Stimulated activated CD4-positive, alpha-beta T cell treated with anti-CD3 and anti-CD28 coated beads, Interleukin-12 subunit alpha, Interleukin-12 subunit beta, amount 100 ng/mL, for 48 hours (primary cell): ENCODE data around the gene LIN28B.
"Not testable (repeated sequence)": the region's sequence is repeated elsewhere in the genome, so short reads cannot be mapped to it uniquely, and the experiment has no call there.

Experiments
- DNase-seq, 3 donors: peaks; one replicate each; pipeline ENCODE4 v3.0.0-alpha.2; 2020; ENCODE audit warnings: low read depth in 2 of 3, low spot score in 1 of 3

LIN28B gene

GRCh38 chr6:105005451-105005850 lies 48.5 kb downstream of the LIN28B start:
- DNase-seq, result no peak

- DNase-seq, result not testable (repeated sequence)
Measured at GRCh38 chr6:105013459-105013858, 56.6 kb downstream of the LIN28B start.

DNA sequence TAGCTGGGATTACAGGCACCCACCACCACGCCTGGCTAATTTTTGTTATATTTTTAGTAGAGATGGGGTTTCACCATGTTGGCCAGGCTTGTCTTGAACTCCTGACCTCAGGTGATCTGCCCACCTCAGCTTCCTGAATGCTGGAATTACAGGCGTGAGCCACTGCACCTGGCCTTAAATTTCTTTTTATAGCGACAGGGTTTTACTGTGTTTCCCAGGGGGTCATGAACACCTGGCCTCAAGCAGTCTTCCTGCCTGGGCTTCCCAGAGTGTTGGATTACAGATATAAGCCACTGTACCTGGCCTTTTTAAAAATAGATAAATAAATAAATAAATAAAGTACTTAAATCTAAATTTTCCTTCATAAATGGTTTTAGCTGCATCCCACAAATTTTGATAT lies 57.5 kb downstream of the LIN28B start:
- no peak for DNase-seq

DNA sequence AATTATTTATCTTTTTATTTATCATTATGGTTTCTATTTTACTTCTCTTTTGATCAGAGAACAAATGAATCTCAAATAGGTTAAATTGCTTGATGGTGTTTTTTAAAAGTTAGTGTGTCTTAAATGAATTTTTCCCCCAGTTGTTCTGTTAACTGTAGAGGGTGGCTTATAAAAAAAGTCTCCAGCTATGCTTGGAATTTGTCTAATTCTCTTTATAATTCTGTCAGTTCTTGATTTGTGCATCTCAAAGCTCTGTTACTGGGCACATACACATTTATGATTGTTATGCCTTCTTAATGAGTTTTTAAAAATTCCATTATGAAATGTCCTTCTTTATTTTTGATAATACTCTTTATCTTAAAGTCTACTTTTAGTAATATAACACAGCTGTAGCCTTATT lies 58.0 kb downstream of the LIN28B start:
- no peak for DNase-seq

DNA sequence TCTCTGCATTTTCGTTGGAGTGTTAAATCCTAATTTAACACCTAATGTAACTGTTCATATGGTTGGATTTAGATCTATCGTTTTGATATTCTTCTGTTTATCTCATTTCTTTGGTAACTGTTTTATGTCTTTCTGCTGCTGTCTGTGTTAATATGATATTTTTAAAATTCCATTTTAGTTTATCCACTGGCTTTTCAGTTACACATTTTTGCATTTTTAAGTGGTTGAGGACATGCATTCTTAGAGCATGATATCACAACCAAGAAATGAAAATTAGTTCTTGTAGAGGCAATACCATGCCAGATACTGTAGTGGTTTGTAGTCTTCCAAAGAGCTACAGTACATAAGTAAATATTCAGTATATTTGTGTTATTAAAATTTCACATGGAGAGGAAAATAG lies 58.6 kb downstream of the LIN28B start:
- DNase-seq, result no peak

DNA sequence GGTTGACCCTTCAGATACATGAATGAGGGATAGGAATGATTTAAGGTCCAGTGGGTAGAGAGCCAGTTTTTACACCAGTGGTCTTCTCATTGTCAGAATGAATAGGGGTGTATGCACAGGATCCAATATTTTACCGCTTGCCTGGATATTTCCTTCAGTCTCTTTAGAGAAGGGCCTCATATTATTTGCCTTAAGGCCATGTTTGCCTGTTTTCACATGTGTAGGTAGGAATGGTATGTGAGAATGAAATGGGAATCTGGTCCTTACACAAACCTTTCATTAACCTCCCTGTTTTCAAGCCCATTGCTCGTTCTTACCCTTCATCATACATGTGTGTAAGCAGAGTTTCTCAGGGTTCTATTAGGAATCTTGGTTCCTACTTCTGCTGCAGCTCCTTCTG lies 62.4 kb downstream of the LIN28B start:
- DNase-seq, result no peak

DNA sequence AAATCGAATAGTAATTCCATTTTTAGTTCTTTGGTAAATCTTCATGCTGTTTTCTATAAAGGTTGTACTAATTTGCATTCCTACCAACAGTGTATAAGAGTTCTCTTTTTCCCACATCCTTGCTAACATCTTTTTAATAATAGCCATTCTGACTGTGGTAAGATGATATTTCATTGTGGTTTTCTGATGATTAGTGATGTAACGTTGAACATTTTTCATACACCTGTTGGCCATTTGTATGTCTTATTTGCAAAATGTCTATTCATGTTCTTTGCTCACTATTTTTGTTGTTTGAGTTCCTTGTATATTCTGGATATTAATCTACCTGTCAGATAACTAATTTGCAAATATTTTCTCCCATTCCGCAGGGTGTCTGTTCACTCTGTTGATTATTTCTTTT lies 64.5 kb downstream of the LIN28B start:
- no peak for DNase-seq

- no peak for DNase-seq
Measured at GRCh38 chr6:105022416-105022815, 65.5 kb downstream of the LIN28B start.

- DNase-seq, result no peak
Measured at GRCh38 chr6:105024803-105025202, 67.9 kb downstream of the LIN28B start.

- DNase-seq, result no peak
Measured at GRCh38 chr6:105028898-105029297, 72.0 kb downstream of the LIN28B start.

DNA sequence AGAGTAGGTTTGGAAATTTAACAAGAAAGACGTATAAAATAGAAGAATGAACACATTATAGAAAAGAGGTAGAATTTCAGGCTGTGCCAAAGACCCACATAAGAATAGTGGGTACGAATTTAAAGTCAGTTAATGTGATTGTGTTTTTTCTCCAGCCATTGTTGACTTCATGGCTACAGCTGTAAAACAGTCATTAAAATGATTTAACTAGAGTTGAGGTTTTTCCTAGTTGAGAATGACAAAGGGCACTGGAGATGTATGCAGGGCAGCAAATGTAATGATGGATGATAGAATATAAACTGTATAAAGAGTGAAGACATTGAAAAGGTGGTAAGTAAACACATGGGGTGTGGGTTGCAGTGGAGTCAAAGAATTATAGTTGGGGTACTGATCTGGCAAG lies 72.7 kb downstream of the LIN28B start:
- DNase-seq, result no peak

DNA sequence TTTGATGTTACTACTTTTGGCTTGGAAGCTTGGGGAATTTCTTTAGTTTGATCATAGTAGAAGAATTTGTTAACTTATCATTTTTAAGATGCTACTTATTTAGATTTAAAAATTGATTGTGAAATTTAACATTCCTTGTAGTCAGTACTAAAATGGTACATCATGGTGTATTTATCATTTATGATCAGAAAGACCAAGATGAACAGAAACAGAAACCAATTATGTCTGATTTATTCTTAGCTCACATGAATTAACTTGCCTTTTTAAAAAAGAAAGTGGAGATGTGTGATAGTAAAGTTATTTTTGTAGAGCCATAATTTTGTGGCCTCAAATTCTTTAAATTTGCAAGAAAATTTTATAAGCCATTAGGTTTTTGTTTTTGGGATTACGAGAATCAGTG lies 77.6 kb downstream of the LIN28B start:
- DNase-seq, result no peak

DNA sequence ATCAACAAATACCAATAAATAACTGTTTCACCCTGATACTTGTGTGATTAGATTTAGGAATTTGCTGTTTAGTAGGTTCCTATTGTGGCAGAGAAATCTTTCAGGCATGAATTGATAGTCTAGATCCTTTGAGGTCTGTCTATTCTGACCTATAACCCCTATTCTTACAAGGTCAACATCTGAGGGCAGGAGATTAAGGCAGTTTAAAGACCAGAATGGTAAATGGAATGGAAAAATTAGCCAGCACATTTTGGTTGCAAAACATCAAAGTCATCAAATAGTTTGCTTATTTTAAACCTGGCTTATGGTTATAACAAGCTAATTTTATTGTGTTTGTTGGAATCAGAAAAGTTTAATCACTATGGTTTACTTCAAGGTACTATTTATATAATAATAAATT lies 78.4 kb downstream of the LIN28B start:
- no peak for DNase-seq

DNA sequence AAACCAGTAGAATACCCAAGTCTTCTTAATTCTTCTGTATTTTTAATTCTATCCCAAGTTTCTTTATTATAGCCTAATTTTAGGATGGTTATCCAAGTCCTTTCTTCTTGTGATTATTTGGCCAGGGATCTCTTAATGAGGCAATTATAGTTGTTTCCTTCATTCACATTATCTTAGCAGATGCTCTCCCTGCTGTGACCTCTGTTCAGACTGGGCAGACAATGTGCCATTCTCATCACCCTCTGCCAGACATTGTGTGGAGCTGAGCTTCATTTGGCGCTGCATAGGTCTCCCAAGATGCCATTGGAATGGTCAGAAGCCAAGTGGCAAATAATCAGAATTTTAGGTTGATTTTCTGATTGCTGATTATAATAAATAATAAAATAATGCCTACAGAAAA lies 79.4 kb downstream of the LIN28B start:
- no peak for DNase-seq

GRCh38 chr6:105038259-105038658 lies 81.4 kb downstream of the LIN28B start:
- no peak for DNase-seq

DNA sequence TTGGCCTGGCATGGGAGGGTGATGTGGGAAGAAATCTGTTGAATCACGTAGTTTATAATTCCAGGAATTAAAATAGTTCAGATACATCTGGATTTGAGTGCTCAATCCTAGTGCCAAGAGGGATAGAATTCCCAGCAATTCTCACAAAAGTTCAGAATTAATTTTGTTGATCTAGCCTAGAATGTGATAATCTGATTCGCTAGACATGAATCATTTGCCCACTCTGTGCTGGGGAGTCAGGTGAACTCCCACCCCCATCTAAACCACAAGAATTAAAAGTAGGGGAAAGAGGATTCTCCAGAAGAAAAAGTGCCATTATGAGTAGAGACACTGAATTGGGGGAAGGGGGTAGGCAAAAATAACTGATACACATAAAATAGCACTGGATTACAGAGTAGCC lies 85.0 kb downstream of the LIN28B start:
- no peak for DNase-seq

- DNase-seq, result no peak
Measured at GRCh38 chr6:105042648-105043047, 85.7 kb downstream of the LIN28B start.

DNA sequence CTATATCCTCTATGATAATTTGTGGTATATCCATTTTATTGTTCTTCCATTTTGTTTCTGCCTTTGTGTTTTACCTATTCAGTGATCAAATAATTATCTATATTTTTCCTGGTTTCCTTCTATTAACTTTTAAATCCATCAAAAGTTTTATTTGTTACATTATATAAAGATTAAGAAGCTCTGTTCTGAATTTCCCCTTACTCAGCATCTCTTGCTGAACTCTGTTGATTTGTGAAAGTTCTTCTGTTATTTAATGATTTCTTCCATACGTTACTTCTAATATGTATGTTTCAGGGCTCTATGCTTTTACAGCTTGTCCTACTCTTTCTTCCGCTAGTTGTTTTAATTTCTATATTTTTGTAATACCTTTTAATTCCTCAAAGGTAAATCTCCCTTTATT lies 87.1 kb downstream of the LIN28B start:
- DNase-seq, result no peak

- no peak for DNase-seq
Measured at GRCh38 chr6:105045526-105045925, 88.6 kb downstream of the LIN28B start.

DNA sequence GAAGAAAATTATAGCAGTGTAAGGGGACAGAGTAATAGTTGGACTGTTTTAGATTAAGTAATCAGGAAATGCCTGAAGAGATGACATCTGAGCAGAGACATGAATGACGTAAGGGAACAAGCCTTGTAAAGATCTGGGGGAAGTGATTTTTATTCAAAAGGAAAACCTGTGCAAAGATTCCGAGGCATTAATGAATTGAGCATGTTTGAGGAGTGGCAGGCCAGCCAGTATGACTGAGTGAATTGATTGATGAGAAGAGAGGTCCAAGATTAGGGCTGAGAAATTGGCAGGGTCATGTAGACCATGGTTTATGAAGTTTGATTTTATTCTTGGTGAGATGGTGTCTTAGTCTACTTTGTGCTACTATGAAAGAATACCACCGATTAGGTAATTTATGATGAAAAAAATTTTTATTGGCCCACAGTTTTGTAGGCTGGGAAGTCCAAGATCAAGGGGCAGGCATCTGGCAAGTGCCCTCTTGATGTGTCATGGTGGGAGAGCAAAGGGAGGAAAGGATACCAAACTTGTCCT lies 95.1 kb downstream of the LIN28B start:
- no peak for DNase-seq

DNA sequence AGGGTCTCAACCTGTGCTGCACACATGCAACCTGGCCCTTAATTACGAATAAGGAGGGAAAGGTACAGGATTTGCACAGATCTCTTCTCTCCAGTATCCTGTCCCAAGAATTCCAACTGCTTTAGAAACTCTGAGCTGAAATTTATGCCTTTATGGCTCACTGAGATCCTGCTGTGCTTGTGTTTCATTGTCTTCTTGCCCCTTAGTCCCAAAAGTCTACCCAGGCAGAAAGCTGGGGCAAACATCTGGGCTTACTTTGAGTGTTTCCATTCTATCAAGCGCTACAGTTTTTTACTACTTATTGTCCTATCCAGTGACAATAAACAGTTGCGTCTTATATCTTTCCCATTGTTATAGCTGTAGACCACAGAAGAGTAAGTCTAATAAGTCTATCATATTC lies 99.7 kb downstream of the LIN28B start:
- DNase-seq, result no peak

DNA sequence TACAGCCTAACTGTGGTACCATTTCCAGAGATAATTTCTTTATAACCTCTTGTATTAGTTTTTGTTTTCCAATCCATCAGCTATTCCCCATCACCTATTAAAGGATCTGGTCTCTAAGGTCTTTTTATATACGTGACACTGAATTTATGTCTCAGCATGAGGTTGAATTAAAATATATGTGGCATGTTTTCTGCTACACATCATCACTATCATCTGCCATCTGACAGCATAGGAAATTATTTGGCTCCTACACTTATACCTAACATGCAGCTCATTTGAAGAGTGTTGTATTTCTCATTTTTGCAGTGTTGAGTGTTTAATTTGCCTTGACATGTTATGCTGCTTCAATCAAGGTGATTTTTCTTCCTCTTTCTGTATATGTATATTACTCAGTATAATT lies 100.3 kb downstream of the LIN28B start:
- no peak for DNase-seq

GRCh38 chr6:105058316-105058715 lies 101.4 kb downstream of the LIN28B start:
- DNase-seq, result no peak

DNA sequence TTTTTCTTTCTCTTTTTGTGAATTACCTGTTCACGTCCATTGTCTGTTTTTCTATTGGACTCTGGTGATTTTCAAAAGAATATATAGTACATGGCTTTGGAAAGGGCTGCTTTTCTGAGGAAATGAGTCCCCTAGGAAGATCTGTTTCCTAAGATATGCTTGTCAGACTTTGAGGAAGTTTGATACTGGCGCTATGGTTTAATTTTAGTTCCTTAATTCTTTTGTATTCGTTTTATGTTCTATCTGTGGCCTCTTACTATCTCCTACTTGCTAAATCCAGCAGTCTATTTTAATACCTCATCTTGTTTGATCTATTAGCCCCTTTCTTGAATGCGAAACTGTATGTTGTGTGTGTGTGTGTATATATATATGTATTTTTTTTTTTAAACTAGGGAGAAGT lies 101.9 kb downstream of the LIN28B start:
- DNase-seq, result no peak
